Astrocyte of the cerebellum (primary cell): ENCODE results near the gene CCDC127.

Experiments used
- DNase-seq: peaks from one replicate; pipeline ENCODE4 v3.0.0-alpha.2; 2011; ENCODE audit warnings: low read depth
- H3K4me3 ChIP-seq: 2 replicates; pipeline ENCODE4 v1.5.1; 2011; ENCODE audit warnings: mild to moderate bottlenecking, low read depth, low read length, moderate library complexity
- in situ Hi-C: cut with HindIII; loops from 2 replicates; pipeline ENCODE4 v1.10.0; 2017; ENCODE audit warnings: low sequenced_read_pairs
- TF ChIP-seq, protein P1 (sequence below): IDR thresholded peaks from 2 replicates; pipeline ENCODE4 v1.5.1; 2012; ENCODE audit warnings: low read length, low read depth, moderate library complexity, mild to moderate bottlenecking; ENCODE audit errors: missing control alignments

The CCDC127 gene

DNA sequence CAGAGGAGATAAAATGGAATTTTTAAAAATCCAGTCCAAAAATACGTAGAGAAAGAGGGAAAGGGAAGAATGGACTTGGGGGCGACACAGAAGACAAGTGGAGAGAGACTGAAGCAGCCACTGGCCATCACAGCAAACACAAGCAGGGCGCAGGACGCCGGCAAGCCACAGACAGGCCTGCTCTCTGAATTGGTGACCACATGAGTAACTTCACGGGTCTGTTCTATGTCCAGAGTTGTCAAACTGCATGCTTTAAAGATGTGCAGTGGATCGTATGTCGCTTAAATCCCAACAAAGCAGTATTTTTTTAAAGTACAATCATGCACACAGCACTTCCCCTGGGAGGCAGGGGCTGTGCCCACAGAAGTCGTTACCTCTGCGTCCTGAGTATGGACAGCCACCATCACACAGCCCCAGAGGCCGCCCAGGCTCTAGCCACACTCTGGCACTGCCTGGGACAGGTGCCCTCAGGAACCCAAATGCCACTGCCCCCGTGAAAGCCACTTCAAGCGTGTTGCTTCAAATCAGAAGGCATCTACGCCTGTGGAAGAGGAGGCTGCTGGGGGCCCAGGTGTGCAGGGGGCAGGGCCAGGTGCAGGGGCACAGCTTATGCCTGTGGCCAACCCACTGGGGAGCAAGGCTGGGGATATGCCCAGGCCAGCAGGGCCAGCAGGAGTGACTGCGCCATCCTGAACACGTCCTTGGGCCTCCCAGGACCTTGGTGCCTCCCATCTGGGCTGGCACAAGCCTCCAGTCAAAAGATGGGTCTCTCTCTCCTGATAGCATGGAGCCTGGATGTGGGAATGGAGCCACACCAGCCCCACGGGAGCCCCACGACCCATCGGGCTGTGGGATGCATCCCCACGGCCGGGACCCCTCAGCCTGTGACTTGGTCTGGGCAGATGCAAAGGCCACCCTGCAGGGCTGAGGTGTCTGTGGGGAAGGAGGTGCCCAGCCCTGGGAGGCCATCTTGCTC, 32.6 kb downstream of the CCDC127 start:
- TF ChIP-seq, protein P1, sequence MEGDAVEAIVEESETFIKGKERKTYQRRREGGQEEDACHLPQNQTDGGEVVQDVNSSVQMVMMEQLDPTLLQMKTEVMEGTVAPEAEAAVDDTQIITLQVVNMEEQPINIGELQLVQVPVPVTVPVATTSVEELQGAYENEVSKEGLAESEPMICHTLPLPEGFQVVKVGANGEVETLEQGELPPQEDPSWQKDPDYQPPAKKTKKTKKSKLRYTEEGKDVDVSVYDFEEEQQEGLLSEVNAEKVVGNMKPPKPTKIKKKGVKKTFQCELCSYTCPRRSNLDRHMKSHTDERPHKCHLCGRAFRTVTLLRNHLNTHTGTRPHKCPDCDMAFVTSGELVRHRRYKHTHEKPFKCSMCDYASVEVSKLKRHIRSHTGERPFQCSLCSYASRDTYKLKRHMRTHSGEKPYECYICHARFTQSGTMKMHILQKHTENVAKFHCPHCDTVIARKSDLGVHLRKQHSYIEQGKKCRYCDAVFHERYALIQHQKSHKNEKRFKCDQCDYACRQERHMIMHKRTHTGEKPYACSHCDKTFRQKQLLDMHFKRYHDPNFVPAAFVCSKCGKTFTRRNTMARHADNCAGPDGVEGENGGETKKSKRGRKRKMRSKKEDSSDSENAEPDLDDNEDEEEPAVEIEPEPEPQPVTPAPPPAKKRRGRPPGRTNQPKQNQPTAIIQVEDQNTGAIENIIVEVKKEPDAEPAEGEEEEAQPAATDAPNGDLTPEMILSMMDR, result no peak
- H3K4me3 ChIP-seq, result no peak overlapping the region
- no peak for DNase-seq
- in situ Hi-C loops, result no loop called here

DNA sequence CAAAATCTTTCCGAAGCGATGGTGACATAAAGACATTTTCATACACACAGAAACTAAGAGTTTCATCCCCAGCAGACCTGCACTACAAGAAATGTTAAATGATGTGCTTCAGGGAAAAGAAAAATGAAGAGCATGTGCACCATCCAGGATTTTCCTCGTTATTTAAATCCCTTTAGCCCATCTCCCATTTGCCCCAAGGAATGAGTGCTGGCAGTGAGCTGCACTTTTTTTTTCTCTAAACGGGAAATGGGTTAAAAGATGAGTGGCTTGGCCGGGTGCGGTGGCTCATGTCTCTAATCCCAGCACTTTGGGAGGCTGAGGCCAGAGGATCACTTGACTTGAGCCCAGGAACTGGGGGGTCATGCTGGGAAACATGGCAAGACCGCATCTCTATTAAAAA, 33.5 kb downstream of the CCDC127 start:
- in situ Hi-C loops, result no loop called here
- no peak overlapping the region for H3K4me3 ChIP-seq
- TF ChIP-seq, protein P1, result no peak

DNA sequence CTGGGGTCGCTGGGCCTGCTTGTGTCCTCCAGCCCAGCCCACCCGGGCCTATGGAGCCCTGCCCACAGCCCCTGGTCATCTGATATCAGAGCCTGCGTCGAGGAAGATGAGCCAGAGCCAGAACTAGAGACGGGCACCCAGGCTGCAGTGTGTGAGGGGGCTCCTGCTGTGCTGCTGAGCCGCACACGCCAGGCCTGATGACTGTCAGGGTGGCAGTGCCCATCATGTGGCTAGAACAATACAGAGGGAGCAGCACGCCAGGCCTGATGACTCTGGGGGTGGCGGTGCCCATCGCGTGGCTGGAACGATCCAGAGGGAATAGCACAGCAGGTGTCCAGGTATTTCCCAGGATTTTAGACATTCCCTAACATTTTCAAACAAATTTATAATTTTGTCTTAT, 35.8 kb downstream of the CCDC127 start:
- TF ChIP-seq, protein P1, result no peak
- H3K4me3 ChIP-seq, result no peak overlapping the region
- DNase-seq, result no peak
- in situ Hi-C loops, result no loop called here

More for the DNA sequence above, 33.5 kb downstream of the CCDC127 start:
- DNase-seq, result no peak

DNA sequence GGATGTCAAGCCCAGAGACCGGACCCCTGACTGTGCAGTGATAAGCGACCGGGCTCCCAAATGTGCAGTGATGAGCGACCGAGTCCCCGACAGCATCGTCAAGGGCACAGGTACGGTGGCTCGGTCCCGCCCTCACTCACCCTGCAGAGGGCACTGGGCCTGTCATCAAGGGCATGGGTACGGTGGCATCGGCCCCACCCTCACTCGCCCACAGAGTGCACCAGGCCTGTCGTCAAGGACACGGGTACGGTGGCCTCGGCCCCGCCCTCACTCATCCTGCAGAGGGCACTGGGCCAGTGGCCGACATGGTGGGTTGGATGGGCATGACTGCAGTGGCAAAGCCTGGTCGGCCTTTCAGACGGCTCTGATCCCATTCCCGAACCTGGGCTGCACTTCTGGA, 36.4 kb downstream of the CCDC127 start:
- in situ Hi-C loops, result no loop called here
- no peak overlapping the region for H3K4me3 ChIP-seq
- DNase-seq, result no peak
- TF ChIP-seq, protein P1, result no peak

DNA sequence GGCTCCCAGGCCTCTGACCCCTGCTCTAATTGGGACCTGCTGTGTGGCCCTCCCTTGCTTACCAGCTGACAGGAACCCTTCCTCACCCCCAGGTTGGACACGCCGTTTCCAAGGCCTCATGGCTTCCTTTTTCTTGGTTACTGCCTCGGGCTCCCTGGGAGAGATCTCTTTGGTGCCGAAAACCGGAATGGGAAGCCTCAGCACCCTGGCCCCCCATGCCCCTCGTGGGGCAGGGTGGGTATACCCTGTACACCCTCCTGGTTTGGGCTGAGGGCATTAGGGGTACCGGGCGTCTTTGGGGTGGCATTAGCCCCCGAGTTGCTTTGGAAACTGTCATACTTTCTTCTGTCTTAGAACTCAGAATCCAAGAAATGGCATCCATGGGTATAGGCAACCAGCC, 36.8 kb downstream of the CCDC127 start:
- DNase-seq, result no peak
- no peak overlapping the region for H3K4me3 ChIP-seq
- TF ChIP-seq, protein P1, result no peak
- in situ Hi-C loops, result no loop called here

DNA sequence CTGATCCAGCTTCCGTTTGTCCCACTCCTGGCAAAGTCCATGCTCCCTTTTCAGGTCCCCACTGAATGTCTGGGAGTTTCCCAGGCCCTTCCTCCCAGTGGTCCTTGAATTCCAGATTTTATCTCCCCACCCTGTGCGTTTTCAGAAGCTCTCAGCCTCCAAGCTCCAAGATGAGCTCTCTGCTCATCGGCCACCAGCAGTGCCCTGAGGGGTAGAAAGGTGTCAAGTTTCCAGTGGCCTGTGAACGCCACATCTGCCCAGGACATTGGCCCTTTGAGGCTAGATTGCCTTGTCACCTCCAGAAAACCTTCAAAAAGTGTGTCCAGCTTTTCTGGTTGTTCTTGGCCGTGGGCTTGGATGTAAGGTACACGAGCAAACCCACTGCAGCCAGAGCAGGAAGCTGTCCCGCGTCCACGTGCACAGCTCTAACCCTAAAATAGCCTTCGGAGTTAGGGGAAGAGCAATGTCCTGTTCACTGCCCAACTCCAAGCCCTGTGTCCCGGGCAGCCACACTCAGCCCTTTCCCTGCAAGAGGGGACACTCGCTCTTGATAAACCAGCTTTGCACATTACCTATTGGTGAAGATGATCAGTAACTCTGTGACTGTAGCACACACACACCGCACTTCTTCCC, 37.6 kb downstream of the CCDC127 start:
- DNase-seq, result no peak
- no peak overlapping the region for H3K4me3 ChIP-seq
- in situ Hi-C loops, result no loop called here
- TF ChIP-seq, protein P1, result no peak
